HCT116 (cell line): ENCODE data around the gene PLA2G7. TPM values are rescaled to one million over a fixed set of nuclear protein-coding genes. Genes with fewer than 3 reads are reported as not detected.

Experiments used
- ATAC-seq: fragments of 200-7000 bp; cut with Tn5 transposase; 2 replicates; pipeline ENCODE4 v1.9.1; 2020; ENCODE audit warnings: mild to moderate bottlenecking, moderate library complexity
- BruUV-seq: library from RNA; stranded (reverse); fragments of 400-500 nt; replicated peaks from 2 replicates; lab custom pipeline; 2021; lab: Mats Ljungman, UMichigan
- CTCF ChIA-PET: fragments of 300-600 bp; sonication (Branson Sonifier 250); formaldehyde crosslinking; loops from one replicate; lab custom pipeline; 2021; ENCODE audit warnings: antibody characterized with exemption; lab: Charles Lee
- POLR2A ChIA-PET: fragments of 300-600, 350-600 bp; sonication (Branson Sonifier 250); formaldehyde crosslinking; loops from one replicate; lab custom pipeline; 2021; ENCODE audit warnings: antibody characterized with exemption; lab: Charles Lee
- RAD21 ChIA-PET, 2 experiments: fragments of 300-600 bp; sonication (Branson Sonifier 250); formaldehyde crosslinking; loops; one replicate each; lab custom pipeline; 2023; ENCODE audit warnings: low total read pairs in 2 of 2; ENCODE audit not compliant: uncharacterized antibody in 2 of 2, unreplicated experiment in 2 of 2, low non-redundant PET in 1 of 2; lab: Charles Lee
- DNase-seq: peaks from one replicate; pipeline ENCODE4 v3.0.0-alpha.2; 2010; ENCODE audit warnings: low read depth, low spot score
- H2AFZ ChIP-seq: fragments of 200-600 bp; shearing (Covaris generic), sonication (generic); 2 replicates; pipeline ENCODE4 v1.6.1; 2017; ENCODE audit warnings: low read depth, mixed run types, mixed read lengths, antibody characterized with exemption, low read length; ENCODE audit not compliant: poor library complexity, severe bottlenecking
- H3K27ac ChIP-seq: 2 replicates; pipeline ENCODE4 v1.5.1; 2012; ENCODE audit warnings: low read depth, low read length
- H3K27me3 ChIP-seq: fragments of 200-600 bp; sonication (generic); 2 replicates; pipeline ENCODE4 v1.6.1; 2016; ENCODE audit warnings: mixed run types, low read length, mixed read lengths; ENCODE audit not compliant: insufficient read depth
- H3K36me3 ChIP-seq, 2 experiments: fragments of 200-500 bp in 1 of 2; fragments of 200-600 bp in 1 of 2; sonication (Bioruptor generic) in 1 of 2; sonication (generic) in 1 of 2; 2 replicates each; pipeline versions ENCODE4 v1.5.1 to v1.6.1; 2014 to 2016; ENCODE audit warnings: low read length in 2 of 2, inconsistent platforms in 1 of 2, mixed read lengths in 1 of 2, mixed run types in 1 of 2; ENCODE audit not compliant: insufficient read depth in 2 of 2, control insufficient read depth in 1 of 2
- H3K4me1 ChIP-seq, 2 experiments: fragments of 200-600 bp in 1 of 2; sonication (generic) in 1 of 2; 2 replicates each; pipeline versions ENCODE4 v1.5.1 to v1.6.1; 2012 to 2017; ENCODE audit warnings: low read length in 2 of 2, inconsistent platforms in 1 of 2, mild to moderate bottlenecking in 1 of 2, mixed read lengths in 1 of 2, mixed run types in 1 of 2, moderate library complexity in 1 of 2; ENCODE audit not compliant: insufficient read depth in 2 of 2, control insufficient read depth in 1 of 2
- H3K4me2 ChIP-seq: fragments of 200-600 bp; sonication (generic); 2 replicates; pipeline ENCODE4 v1.6.1; 2017; ENCODE audit warnings: mixed run types, low read length, mixed read lengths
- H3K4me3 ChIP-seq, 2 experiments: fragments of 200-600 bp in 1 of 2; sonication (generic) in 1 of 2; replicated peaks in 1 of 2; 2 replicates each; pipeline ENCODE4 v1.5.1; 2011 to 2016; ENCODE audit warnings: low read length in 2 of 2, control low read depth in 1 of 2, low read depth in 1 of 2, mild to moderate bottlenecking in 1 of 2, mixed read lengths in 1 of 2, mixed run types in 1 of 2
- H3K79me2 ChIP-seq: fragments of 200-600 bp; sonication (generic); 2 replicates; pipeline ENCODE4 v1.6.1; 2017; ENCODE audit warnings: mild to moderate bottlenecking, mixed run types, low read length, moderate library complexity, mixed read lengths; ENCODE audit not compliant: insufficient read depth
- H3K9ac ChIP-seq: fragments of 200-600 bp; sonication (generic); 2 replicates; pipeline ENCODE4 v1.6.1; 2016; ENCODE audit warnings: low read length, mixed read lengths
- H3K9me2 ChIP-seq: fragments of 200-600 bp; sonication (generic), shearing (Covaris generic); 2 replicates; pipeline ENCODE4 v1.6.1; 2017; ENCODE audit warnings: mixed run types, mild to moderate bottlenecking, moderate library complexity; ENCODE audit not compliant: insufficient read depth
- H3K9me3 ChIP-seq, 2 experiments: fragments of 200-500 bp in 1 of 2; fragments of 200-600 bp in 1 of 2; sonication (Bioruptor generic) in 1 of 2; sonication (generic) in 1 of 2; 2 replicates each; pipeline ENCODE4 v1.6.1; 2014 to 2017; ENCODE audit warnings: low read length in 2 of 2, mixed read lengths in 2 of 2, inconsistent platforms in 1 of 2, low read depth in 1 of 2, mild to moderate bottlenecking in 1 of 2, mixed run types in 1 of 2, moderate library complexity in 1 of 2; ENCODE audit not compliant: control insufficient read depth in 1 of 2, insufficient read depth in 1 of 2
- H4K20me1 ChIP-seq: fragments of 200-600 bp; sonication (generic), shearing (Covaris generic); 2 replicates; pipeline ENCODE4 v1.6.1; 2017; ENCODE audit warnings: mixed run types, mild to moderate bottlenecking, moderate library complexity; ENCODE audit not compliant: insufficient read depth
- ELF1 ChIP-seq: IDR thresholded peaks from 2 replicates; pipeline ENCODE4 v1.6.1; 2012; ENCODE audit warnings: low read depth, borderline replicate concordance
- FOSL1 ChIP-seq: IDR thresholded peaks from 2 replicates; pipeline ENCODE4 v1.6.1; 2012; ENCODE audit warnings: low read depth
- POLR2A ChIP-seq: IDR thresholded peaks from 2 replicates; pipeline ENCODE4 v1.7.0; 2011; ENCODE audit warnings: borderline replicate concordance; ENCODE audit not compliant: insufficient read depth, insufficient read length; ENCODE audit errors: extremely low read depth
- SIN3A ChIP-seq: IDR thresholded peaks from 2 replicates; pipeline ENCODE4 v1.6.1; 2012; ENCODE audit warnings: low read depth
- ZNF274 ChIP-seq: fragments of 200-500 bp; sonication (Bioruptor generic); IDR thresholded peaks from 2 replicates; pipeline ENCODE4 v1.6.1; 2014; ENCODE audit warnings: mild to moderate bottlenecking, low read depth, low read length, inconsistent platforms
- intact Hi-C: fragments of 100-400 bp; cut with micrococcal nuclease; formaldehyde crosslinking; loops from 2 replicates; pipeline ENCODE4 v1.10.0; 2022
- total RNA-seq: library from RNA; stranded (reverse); gene quantifications from one replicate; pipeline ENCODE4 v1.2.1, GENCODE V29; 2021; ENCODE audit not compliant: unreplicated experiment

Gene PLA2G7
- total RNA-seq, 1 experiment from 2014 or later, result 2.8 TPM

DNA sequence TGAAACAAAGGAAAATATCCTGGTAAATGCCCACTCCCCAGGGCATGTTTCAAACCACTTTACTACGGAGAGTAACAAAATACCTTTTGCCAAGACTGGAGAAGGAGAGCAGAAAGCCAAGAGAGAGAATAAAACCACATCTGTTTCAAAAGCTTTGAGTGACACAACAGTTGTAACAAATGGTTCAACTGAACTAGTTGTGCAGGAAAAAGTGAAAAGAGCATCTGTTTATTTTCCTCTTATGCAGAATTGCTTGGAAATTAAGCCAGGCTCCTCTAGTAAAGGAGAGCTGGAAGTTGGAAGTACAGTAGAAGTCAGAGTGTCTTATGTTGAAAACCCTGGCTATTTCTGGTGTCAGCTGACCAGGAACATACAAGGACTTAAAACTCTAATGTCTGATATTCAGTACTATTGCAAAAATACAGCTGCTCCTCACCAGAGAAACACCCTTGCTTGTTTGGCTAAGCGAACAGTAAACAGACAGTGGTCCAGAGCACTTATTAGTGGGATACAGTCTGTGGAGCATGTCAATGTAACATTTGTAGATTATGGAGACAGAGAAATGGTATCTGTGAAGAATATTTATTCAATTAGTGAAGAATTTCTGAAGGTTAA, 44.9 kb downstream of the PLA2G7 start:
- intact Hi-C loops, result no loop called here
- no peaks in the 10 kb centered on the region for H3K9me3 ChIP-seq
- no peaks in the 10 kb centered on the region for H3K4me1 ChIP-seq
- no peaks in the 10 kb centered on the region for H3K36me3 ChIP-seq
- H4K20me1 ChIP-seq, result no peaks in the 10 kb centered on the region
- no peak overlapping the region for H3K4me2 ChIP-seq
- H2AFZ ChIP-seq, result no peak overlapping the region
- TF ChIP-seq POLR2A, result no peak
- no peak for TF ChIP-seq SIN3A
- no peaks in the 10 kb centered on the region for H3K27me3 ChIP-seq
- ATAC-seq, result no peak
- H3K27ac ChIP-seq, result no peak overlapping the region
- ChIA-PET POLR2A (no interaction called here), RAD21 (no interaction called here), CTCF (no interaction called here)
- H3K9ac ChIP-seq, result no peak overlapping the region
- H3K79me2 ChIP-seq, result no peaks in the 10 kb centered on the region
- no peaks in the 10 kb centered on the region for H3K9me2 ChIP-seq
- H3K4me3 ChIP-seq, result no peak overlapping the region
- DNase-seq, result no peak
- BruUV-seq, result no TSS peak

DNA sequence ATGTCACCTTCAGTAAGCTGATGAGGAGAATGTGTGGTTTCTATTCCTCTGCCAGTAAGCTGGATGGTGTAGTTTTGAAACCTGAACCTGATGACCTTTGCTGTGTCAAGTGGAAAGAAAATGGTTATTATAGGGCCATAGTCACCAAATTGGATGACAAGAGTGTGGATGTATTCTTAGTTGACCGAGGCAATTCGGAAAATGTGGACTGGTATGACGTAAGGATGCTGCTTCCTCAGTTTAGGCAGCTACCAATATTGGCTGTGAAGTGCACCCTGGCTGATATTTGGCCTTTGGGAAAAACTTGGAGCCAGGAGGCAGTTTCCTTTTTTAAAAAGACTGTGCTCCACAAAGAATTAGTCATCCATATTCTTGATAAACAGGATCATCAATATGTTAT, 45.5 kb downstream of the PLA2G7 start:
- no peak overlapping the region for H3K27ac ChIP-seq
- H3K4me1 ChIP-seq, result no peaks in the 10 kb centered on the region
- H3K9me2 ChIP-seq, result no peaks in the 10 kb centered on the region
- ATAC-seq (no peak), DNase-seq (no peak)
- no peak overlapping the region for H2AFZ ChIP-seq
- no peak overlapping the region for H3K4me3 ChIP-seq
- H3K79me2 ChIP-seq, result no peaks in the 10 kb centered on the region
- no peaks in the 10 kb centered on the region for H3K36me3 ChIP-seq
- CTCF ChIA-PET, result no interaction called here
- H3K9ac ChIP-seq, result no peak overlapping the region
- intact Hi-C loops, result no loop called here
- no peaks in the 10 kb centered on the region for H3K27me3 ChIP-seq
- no TSS peak for BruUV-seq
- POLR2A ChIA-PET, result no interaction called here
- H3K4me2 ChIP-seq, result no peak overlapping the region
- TF ChIP-seq ELF1 (no peak), ZNF274 (no peak), POLR2A (no peak), FOSL1 (no peak)
- RAD21 ChIA-PET, result no interaction called here
- H3K9me3 ChIP-seq, result no peaks in the 10 kb centered on the region
- H4K20me1 ChIP-seq, result no peaks in the 10 kb centered on the region
